GM23248 (cell line): ENCODE results near the gene CES2.

Source experiments
- EZH2 ChIP-seq: fragments of 200-600 bp; sonication (generic); IDR thresholded peaks from 2 replicates; pipeline ENCODE4 v1.6.1; 2018; ENCODE audit warnings: antibody characterized with exemption, mild to moderate bottlenecking; ENCODE audit not compliant: insufficient read depth, poor library complexity, severe bottlenecking
- EZH2phosphoT487 ChIP-seq: fragments of 200-600 bp; sonication (generic); IDR thresholded peaks from 2 replicates; pipeline ENCODE4 v1.6.1; 2018; ENCODE audit warnings: antibody characterized with exemption, moderate library complexity, mild to moderate bottlenecking, low read depth; ENCODE audit not compliant: insufficient read depth

DNA sequence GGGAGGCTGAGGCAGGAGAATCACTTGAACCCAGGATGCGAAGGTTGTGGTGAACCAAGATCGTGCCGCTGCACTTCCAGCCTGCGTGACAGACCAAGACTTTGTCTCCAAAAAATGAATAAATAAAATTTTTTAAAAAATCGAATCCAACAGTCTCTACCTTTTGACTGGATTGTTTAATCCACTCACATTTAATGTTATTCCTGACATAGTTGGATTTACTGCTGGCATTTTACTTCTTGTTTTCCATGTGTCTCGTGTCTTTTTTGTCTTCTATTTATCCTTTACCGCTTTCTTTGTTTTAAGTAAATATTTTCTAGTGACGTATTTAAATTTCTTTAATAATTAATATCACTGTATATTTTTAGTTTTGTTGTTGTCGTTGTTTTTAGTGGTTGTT is 47.7 kb downstream of the CES2 start:
- TF ChIP-seq EZH2phosphoT487 (no peak), EZH2 (no peak)
